Measurements from ENCODE around the gene DCDC1.

GRCh38 chr11:31397239-31397834 is 27.8 kb upstream of the DCDC1 start:
- TF ChIP-seq CTCF (IDR thresholded peaks at IDR 0.05; ENCODE audit: low read depth, low read length) (peak; percentile 71), EZH2phosphoT487 (IDR thresholded peaks at IDR 0.05; ENCODE audit: low read depth) (no peak)
